Measurements from ENCODE around the gene PARVG.

The PARVG gene

DNA sequence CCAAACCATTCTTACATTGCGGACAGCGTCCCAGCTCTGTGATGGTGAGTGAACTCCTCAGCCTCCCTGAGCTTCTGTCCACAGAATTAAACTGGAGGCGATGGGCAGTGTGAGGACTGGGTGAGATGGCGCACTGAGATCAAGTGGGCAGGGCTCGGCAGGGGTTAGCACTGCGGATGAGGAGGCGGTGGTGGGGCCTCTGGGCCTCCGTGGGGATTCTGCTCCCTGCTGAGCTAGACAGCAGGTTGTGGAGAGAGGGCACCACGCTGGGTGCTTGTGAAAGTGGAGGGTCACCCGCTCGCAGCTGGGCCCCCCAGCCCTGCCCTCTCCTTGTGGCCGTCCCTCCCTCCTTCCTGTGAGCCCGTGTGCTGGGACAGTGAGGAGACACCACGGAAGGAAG is 25.6 kb upstream of the PARVG start:
- no peak for DNase-seq (ENCODE audit: low spot score)

DNA sequence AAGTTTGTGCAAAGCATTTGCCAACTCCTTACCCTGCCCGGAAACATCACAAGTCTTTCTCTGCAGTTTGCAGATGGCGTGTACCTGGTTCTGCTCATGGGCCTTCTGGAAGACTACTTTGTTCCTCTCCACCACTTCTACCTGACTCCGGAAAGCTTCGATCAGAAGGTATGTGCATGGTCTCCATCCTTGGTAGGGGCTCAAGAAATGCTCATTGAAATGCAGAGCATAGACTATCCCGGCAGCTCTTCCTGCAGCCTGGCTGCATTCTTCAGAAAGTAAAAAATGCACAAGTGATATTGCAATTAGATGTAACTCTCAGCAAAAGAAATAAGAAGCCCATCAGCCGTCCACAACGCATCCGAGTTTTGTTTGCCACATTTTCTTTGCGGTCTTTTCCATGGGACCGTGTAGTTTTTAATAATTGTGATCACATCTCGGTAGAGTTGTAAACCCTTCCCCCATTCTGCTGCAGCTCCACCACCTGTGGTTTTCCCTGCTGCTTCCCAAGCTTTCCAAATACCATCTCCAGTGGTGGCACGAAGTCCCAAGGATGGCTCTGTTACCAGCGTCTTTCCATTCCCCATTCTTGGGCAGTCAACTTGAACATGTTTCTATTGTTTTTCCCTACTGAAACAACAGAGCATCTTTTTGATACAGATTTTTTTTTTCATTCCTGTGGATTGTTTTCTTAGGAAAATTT is 22.7 kb upstream of the PARVG start:
- no peak for DNase-seq (ENCODE audit: low spot score)

DNA sequence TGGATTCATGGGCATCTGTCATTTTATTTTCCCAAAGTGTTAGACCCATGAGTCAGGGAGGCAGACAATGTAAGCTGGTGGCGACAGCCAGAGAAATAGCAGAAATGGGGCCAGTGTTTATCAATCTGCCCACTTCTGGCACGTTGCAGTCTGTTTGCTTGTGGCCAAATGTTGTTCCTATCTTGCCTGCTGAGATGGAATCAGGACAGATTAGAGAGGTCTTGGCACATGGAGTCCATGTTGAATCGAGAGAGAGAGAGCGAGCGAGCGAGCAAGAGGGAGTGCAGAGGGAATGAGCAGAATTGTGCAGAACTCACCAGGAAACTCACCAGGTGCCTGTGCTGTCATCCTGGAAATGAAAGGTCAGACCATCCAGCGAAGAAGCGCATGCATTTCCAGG is 21.9 kb upstream of the PARVG start:
- no peak for DNase-seq (ENCODE audit: low spot score)

DNA sequence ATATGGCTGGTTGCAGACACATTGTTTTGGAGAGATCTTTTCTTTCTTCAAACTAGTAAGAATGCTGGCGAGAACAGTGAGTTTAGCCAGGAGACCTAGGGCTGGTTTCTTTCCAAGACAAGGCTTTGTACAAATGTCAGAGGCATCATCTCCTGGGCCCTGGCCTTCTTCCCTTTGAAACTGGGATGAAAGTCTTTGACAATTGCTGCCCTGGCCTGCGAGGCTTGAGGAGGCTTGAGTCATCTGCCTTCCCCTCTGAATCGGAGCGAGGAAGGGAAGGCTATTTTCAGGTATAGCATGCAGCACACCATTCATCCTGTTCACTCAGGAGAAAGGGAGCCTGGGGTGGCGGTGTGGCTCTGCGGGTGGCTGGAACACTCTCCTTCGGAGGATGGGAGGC is 21.5 kb upstream of the PARVG start:
- no peak for DNase-seq (ENCODE audit: low spot score)

DNA sequence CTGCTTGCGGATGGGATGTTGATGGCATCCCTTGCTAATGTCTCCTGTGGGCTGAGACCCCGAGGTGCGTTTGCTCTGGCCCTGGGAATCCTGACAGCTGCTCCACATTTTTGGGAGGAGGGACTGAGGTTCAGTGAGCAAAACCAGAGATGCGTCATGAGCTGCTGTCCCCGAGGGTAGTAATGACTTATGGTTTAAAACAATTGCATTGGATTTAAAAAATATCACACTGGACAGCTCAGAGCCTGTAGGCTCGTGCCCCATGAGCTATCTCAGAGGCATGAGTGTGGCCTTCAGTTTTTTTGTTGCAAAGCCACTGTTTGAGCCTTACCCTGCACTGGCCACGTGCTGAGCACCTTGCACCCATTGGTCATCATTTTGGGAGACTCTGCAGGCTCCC is 20.9 kb upstream of the PARVG start:
- no peak for DNase-seq (ENCODE audit: low spot score)

DNA sequence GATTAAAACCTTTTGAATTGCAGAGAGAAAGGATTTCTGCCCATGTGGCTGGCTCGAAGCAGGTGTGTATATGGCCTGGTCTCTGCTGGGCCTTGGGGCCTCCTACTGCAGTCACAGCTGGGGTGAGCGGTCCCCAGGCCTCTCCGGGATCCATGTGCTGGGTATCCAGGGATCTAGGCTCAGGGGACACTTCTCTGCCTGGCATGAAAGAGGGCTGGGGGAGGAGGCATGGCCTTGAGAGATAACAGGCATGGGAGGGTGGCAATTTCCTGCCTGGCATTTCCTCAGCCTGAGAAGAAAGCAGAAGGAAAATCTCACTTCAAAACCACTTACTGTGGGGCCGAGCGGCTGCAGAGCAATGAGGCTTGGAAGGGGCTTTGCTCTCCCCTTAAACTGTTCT is 20.3 kb upstream of the PARVG start:
- DNase-seq (ENCODE audit: low spot score), result no peak

DNA sequence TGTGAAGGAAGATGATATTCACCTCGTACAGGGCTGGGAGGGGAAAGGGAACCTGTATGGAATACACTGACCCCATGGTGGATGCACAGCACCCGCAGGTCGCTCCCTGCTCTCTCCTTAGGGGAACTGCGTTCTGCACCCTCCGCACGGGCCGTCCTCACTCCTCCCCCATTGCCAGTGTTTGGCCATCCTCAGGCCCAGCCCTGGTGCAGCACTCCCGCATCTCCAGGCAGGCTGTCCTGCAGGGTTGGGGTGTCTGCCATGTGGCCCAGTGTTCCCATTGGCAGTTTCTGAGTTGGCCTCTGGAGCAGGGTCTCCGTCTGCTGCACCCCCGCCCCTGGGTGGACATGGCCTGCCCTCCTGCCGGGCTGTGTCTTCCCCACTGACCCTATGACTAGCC is 19.1 kb upstream of the PARVG start:
- no peak for DNase-seq (ENCODE audit: low spot score)

DNA sequence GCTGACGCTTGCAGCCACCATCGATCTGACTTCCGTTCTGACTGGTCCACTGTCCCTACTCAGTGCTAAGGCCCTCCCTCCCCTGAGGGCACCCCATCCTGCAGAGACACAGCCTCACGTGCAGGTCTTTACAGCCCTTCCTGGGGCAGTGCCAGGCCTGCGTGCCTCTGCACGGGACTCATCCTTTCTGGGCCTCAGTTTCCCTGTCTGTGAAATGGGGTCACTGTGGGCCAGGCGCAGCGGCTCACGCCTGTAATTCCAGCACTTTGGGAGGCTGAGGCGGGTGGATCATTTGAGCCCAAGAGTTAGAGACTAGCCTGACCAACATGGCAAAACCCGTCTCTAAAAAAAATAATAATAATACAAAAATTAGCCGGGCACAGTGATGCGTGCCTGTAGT is 17.8 kb upstream of the PARVG start:
- no peak for DNase-seq (ENCODE audit: low spot score)

DNA sequence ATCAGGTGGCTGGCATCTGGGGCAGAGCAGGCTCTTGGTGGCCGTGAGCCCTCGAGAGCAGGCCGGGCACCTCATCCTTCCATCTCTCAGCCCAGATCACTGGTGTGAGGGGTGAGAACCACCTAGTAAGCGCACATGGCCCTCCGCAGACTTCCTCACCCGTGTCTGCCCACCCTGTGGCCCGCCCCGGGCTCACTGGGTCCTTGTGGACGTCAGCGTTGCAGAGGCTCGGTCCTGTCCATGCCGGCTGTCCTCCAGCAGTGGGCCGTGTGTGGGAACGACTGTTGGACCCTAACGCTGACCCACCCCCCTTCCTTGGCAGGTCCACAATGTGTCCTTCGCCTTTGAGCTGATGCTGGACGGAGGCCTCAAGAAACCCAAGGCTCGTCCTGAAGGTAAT is 17.2 kb upstream of the PARVG start:
- DNase-seq (ENCODE audit: low spot score), result no peak

DNA sequence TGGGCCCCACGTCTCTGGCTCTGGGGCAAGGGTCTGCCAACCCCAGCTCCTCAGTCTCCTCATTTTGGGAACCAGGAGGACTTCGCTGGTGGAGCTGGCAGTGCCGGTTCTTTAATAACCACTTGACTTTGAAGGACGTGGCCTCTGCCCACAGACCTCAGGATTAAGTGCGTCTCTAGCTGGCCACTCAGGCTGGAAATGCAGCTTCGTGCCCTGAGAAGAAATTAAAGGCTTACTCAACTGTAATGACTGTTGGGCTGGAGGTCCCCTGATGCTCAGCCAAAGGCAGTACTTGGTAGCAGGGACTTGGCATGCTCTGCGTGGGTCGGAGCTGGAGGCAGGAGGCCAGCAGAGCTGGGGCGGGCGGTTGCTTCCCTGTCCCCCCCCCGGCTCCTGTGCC is 16.7 kb upstream of the PARVG start:
- no peak for DNase-seq (ENCODE audit: low spot score)

DNA sequence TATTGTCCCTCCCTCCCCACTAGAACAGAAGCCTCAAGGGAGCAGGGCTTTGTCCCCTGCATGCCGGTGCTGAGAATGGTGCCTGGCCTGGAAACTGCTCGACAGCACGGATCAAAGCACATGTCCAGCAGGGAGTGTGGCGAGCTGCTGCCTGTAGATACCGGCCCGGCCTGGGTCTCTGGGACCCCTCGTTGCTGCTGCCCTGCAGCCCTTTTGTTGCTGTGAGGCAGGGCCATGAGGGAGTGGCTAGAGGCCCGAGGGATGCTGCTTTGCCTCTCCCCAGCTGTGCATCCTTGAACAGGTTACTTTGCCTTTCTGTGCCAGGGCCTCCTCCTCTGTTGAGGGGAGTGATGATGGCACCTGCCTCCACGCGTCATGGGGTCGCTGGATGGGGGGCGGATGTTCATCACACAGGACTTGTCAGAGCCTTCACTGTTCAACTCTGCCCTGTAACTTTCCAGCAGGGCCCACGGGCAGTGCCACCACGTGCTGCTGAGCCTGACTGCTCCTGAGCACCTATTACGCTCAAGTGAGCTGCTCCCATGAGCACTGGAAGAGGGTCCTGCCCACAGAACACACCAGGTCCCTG is 15.3 kb upstream of the PARVG start:
- no peak for DNase-seq (ENCODE audit: low spot score)

DNA sequence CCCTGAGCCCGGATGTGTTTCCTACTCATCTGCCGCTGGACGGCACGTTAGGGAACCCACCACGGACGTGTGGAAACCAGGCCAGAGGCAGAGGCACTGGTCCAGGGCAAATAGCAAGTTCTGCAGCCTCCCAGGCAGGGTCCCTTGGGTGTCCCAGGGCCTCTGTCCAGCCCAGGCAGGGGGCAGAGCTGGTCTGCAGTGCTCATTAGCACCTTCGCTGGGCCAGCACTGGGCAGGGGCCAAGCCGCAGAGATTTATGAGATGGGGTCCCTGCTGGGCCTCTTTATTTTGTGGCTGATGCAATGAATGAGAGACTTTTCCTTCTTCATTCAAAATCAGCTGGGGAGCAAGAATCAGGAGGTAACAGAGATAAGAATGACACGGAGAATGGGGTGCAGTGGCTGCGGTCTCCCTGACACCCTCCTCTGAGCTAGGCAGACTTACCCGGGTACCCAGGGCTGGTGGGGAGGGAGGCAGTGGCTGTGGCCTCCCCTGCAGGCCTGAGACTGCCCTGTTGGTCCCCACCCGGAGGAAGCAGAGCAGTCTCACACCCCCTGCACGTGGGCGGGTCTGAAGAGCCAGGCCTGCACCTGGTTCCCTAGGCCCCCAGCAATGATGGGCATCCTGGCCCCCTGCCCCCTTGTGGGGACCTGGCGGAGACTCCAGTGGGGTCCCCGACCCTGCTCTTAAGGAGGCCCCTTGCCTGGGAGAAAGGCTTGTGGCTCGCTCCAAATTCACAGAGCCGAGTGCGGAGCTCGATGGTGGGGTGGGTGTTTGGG is 14.0 kb upstream of the PARVG start:
- no peak for DNase-seq (ENCODE audit: low spot score)

DNA sequence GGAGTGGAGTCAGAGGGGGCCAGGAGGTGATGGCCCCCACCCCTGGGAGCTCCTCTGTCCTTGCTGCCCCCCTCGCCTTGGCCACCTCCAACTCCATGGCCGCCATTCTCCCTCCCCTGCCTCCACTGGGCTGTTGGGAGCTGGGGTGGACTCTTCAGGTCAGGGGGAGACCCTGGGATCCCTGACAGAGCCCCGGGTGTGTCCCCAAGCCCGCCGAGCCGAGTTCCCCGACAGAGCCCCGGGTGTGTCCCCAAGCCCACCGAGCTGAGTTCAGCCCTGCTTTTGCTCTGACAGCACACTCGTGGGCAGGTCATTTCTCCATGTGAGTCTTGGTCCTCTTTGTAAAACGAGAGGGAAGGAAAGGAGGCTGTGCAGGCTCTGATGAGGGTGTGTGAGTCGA is 13.2 kb upstream of the PARVG start:
- no peak for DNase-seq (ENCODE audit: low spot score)

DNA sequence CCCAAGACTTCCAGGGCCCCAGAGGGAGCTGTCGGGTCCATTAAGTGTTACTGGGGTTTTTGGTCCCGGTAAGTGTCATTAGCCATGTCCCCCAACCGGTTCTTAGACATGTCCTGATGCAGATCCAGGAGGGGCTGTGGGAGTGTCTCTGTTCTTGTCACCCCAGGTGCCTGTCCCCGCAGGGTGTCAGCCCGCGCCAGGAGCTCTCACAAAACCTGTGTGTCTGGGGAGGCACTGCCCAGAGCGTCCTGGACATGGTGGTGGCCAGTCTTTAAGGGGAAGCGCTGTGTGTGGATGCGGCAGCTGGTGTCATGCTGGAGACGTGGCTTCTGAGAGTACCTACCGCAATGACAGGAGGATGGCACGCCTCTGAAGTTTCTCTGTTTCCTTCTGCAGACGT is 12.5 kb upstream of the PARVG start:
- DNase-seq (ENCODE audit: low spot score), result no peak

DNA sequence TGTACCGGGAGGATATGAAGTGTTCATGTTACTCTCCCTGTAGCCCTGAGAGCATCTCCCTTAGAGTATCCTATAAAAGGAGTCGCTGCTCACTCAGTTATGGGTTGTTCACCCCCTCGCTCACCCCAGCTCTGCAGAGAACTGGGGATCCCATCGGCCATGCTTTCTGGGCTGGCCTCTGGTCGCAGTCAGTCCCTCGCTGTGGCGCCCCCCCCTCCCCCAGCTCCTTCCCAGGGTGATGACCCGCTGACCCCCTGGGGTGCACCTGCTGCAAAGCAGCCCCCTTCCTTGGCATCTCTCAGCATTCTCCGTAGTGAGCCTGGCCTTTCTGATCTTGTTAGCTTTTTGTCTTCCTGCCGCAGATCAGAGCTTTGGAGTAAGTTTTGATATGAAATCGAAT is 10.3 kb upstream of the PARVG start:
- DNase-seq (ENCODE audit: low spot score), result no peak

DNA sequence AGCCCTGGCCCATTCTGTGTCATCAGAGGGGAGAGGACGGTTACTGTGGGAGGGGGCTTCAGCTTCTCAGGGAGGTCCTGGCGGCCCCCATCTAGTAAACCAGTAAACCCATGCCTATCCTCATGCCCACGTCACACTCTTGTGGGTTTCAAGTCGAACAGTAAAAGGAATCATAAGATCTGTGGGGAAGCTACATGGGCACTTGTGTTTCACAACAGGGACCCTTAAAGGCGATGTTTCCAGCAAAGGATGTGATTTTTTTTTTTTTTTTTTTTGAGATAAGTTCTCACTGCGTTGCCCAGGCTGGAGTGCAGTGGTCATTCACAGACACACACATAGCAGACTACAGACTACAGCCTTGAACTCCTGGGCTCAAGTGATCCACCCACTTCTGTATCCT is 9.2 kb upstream of the PARVG start:
- DNase-seq (ENCODE audit: low spot score), result no peak

DNA sequence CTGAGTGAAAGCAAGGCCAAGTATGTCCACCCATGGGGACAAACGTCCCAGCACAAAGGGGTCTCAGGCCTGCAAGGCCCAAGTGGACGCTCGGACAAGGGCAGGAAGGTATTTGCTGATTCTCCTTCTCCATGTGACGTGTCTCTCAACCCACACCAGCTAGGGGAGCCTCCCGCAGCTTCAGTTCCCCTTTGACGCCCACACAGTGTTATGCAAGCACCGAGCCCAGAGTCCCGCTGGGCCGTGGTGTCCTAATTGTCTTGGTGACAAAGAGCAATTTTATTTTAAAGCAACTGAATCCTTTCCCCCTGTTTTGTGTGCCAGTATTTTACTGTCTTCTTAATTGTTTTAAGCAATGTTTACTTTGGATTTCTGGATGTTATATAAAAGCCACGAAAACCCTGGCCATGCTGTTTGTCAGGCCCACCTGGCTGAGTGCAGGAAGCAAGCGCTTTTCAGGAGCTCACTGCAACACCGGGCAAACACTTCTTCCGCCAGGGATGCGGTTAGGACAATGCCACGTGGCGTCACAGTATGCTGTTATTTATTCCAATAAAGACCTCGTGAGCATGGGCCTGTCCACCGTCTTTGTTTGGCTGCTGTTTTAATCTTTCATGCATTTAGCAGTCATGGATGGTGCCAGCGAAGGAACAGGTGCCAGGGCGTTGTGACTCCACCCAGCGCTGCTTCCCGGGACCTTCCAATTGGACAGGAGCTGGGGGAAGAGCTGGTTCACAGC is 8.2 kb upstream of the PARVG start:
- DNase-seq (ENCODE audit: low spot score), result no peak

DNA sequence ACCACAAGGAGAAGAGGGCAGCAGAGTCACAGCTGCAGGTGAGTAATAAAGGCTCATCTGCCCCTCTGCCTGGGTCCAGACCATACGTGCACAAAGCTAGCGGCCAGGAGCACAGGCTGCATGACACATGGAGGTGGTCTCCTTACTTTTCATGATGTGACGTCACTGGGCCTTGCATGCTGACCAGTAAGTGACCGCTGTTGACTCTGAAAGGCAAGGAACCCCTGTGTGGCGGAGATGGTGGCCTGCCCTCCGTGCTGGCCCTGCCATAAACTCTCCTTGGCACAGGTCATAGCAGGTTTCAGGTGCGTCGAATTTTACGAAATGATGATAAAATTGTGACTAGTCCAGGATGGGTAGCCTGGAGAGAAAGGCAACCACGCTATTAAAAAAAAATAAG is 7.6 kb upstream of the PARVG start:
- DNase-seq (ENCODE audit: low spot score), result no peak

DNA sequence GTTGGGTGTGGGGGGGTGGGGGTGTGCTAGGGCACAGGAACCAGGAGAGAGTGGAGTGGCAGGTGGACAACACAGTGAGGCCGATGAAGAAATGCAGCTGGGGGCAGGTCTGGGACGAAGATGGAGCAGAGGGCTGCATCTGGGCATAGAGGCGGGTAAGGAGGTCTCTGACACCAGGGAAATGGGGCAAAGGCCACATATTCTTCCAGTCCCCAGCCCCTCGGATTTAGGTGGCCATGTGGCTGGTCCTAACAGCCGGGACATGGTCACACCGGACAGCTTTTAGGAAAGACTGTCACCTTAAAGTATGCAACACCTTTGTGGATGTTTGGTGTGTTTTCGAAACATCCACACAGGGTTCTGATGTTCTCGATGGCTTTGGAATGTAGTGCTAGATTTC is 5.0 kb upstream of the PARVG start:
- no peak for DNase-seq (ENCODE audit: low spot score)

DNA sequence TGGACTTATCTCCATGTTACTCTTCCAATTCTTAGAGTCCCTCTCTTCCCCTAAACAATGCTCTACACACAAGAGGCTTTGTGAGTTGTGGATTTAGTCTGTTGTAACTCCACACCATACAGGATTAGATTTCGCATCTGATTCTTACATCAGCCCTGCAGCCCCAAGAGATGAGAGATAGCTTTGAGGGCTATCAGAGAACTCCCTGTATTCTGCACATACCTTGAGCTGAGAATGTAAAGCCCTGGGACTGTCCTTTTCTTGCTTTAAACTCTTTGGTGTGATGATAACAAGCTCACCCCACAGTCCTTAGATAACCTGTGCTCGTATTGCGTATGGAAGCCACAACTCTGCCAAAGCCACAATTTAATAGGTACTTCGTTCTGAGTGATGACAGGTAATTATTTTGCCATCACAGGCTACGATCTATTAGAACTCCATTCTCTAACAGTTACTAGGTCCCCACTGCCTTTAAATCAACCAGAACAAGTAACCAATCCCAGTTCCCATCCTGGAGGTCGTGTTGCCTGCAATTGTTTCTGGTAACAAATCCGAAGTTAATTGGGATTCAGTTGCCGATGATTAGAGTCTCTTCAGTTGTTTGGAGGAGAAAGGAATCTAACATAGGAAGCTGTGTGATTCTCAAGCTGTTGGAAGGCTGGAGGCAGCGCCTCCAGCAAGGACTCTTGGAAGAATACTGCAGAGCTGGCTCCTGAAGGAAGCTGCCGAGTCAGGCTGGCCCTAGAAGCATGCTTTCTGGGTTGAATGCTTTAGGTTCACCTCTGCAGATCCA is 1.3 kb upstream of the PARVG start:
- DNase-seq (ENCODE audit: low spot score), result no peak

DNA sequence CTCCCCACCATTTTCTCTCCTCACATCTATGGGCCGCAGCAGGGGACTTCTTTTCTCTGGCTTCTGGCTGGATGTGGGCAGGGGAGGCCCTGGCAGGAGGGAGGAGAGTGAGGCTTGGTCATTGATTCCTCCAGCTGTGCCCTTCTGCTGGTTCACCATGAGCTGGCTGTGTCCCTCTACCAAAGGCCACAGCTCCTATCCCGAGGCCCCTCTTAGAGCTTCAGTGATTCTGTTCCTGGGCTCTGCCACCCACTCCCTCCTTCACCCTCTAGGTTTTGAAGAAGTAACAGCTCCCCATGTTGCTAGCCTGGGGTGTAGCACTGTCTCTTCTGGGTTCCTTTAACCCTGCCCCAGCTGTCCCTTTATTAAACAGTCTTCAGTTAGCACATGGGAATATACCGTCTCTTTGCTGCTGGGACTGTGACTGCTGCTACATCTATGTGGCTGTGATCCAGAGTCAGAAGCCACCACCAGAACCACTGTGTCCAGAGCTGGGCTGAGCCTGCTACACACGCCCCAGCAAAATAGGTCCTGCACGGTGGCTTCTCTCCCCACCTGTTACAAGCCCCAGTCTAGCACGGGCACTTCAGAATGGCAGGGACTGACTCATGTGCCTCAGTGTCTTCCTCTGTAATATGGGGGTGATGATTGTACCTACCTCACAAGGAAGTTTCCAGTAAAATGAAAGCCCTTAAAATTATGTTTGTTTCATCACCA is 578 bp upstream of the PARVG start:
- no peak for DNase-seq (ENCODE audit: low spot score)

Measured in COLO829 (cell line).